GM23248 (cell line): ENCODE data around the gene MRPL23. TPM values are rescaled to one million over a fixed set of nuclear protein-coding genes. Genes with fewer than 3 reads are reported as not detected.

ENCODE experiments used
- DNase-seq: peaks from one replicate; pipeline ENCODE4 v3.0.0-alpha.2; 2015
- H2AFZ ChIP-seq: fragments of 200-600 bp; sonication (generic); 2 replicates; pipeline ENCODE4 v1.6.1; 2016; ENCODE audit warnings: antibody characterized with exemption
- H3F3A ChIP-seq: fragments of 200-600 bp; sonication (generic); 2 replicates; pipeline ENCODE4 v1.6.1; 2016; ENCODE audit warnings: mild to moderate bottlenecking, antibody characterized with exemption, mixed run types; ENCODE audit not compliant: insufficient read depth
- H3K27ac ChIP-seq: fragments of 200-600 bp; sonication (generic); 2 replicates; pipeline ENCODE4 v1.5.1; 2016; ENCODE audit warnings: mild to moderate bottlenecking
- H3K27me3 ChIP-seq: fragments of 200-600 bp; sonication (generic); replicated peaks from 2 replicates; pipeline ENCODE4 v1.6.1; 2016; ENCODE audit warnings: mild to moderate bottlenecking; ENCODE audit not compliant: insufficient read depth
- H3K36me3 ChIP-seq: fragments of 200-600 bp; sonication (generic); 2 replicates; pipeline ENCODE4 v1.6.1; 2016; ENCODE audit warnings: low read depth, mild to moderate bottlenecking
- H3K4me1 ChIP-seq: fragments of 200-600 bp; sonication (generic); 2 replicates; pipeline ENCODE4 v1.6.1; 2016; ENCODE audit warnings: mild to moderate bottlenecking; ENCODE audit not compliant: insufficient read depth
- H3K4me2 ChIP-seq: fragments of 200-600 bp; sonication (generic); one replicate; pipeline ENCODE4 v1.6.1; 2016; ENCODE audit warnings: mild to moderate bottlenecking; ENCODE audit not compliant: unreplicated experiment
- H3K4me3 ChIP-seq: fragments of 200-600 bp; sonication (generic); 2 replicates; pipeline ENCODE4 v1.5.1; 2016; ENCODE audit warnings: mild to moderate bottlenecking
- H3K79me2 ChIP-seq: fragments of 200-600 bp; sonication (generic); 2 replicates; pipeline ENCODE4 v1.6.1; 2016; ENCODE audit warnings: mild to moderate bottlenecking; ENCODE audit not compliant: insufficient read depth
- H3K9ac ChIP-seq: fragments of 200-600 bp; sonication (generic); 2 replicates; pipeline ENCODE4 v1.6.1; 2016; ENCODE audit warnings: mild to moderate bottlenecking
- H3K9me2 ChIP-seq: fragments of 200-600 bp; sonication (generic); 2 replicates; pipeline ENCODE4 v1.6.1; 2016; ENCODE audit warnings: mixed run types, mild to moderate bottlenecking, moderate library complexity; ENCODE audit not compliant: insufficient read depth
- H3K9me3 ChIP-seq: fragments of 200-600 bp; sonication (generic); one replicate; pipeline ENCODE4 v1.6.1; 2017; ENCODE audit warnings: low read depth
- H4K20me1 ChIP-seq: fragments of 200-600 bp; sonication (generic); 2 replicates; pipeline ENCODE4 v1.6.0; 2016; ENCODE audit not compliant: insufficient read depth
- EZH2 ChIP-seq: fragments of 200-600 bp; sonication (generic); IDR thresholded peaks from 2 replicates; pipeline ENCODE4 v1.6.1; 2018; ENCODE audit warnings: antibody characterized with exemption, mild to moderate bottlenecking; ENCODE audit not compliant: insufficient read depth, poor library complexity, severe bottlenecking
- EZH2phosphoT487 ChIP-seq: fragments of 200-600 bp; sonication (generic); IDR thresholded peaks from 2 replicates; pipeline ENCODE4 v1.6.1; 2018; ENCODE audit warnings: antibody characterized with exemption, moderate library complexity, mild to moderate bottlenecking, low read depth; ENCODE audit not compliant: insufficient read depth
- WGBS, 2 experiments: methylation state at CpG; one replicate each; pipeline ENCODE4 v1.1.6; 2015 to 2017; ENCODE audit warnings: low lambda C conversion rate in 2 of 2, low coverage in 1 of 2; ENCODE audit errors: missing lambda C conversion rate in 2 of 2; 5-methylcytosine and 5-hydroxymethylcytosine counted together
- in situ Hi-C: fragments of 300-500 bp; cut with MboI; formaldehyde crosslinking; loops from 2 replicates; pipeline ENCODE4 v1.15.0; 2020
- polyA plus RNA-seq: library from polyadenylated mRNA; unstranded; fragments of >200 nt; fragmentation: Nextera tagmentation; extraction: Ambion mirVana; gene quantifications from 2 replicates; pipeline ENCODE4 v1.2.1, GENCODE V29; 2016
- total RNA-seq: library from RNA; depleted of rRNA; stranded (reverse); fragments of >200 nt; shearing (Covaris generic); gene quantifications from 2 replicates; pipeline ENCODE4 v1.2.3, GENCODE V29; 2014

The MRPL23 gene
- total and polyA plus RNA-seq, 2 experiments from 2014 or later, result 40.5 to 47.7 TPM

DNA sequence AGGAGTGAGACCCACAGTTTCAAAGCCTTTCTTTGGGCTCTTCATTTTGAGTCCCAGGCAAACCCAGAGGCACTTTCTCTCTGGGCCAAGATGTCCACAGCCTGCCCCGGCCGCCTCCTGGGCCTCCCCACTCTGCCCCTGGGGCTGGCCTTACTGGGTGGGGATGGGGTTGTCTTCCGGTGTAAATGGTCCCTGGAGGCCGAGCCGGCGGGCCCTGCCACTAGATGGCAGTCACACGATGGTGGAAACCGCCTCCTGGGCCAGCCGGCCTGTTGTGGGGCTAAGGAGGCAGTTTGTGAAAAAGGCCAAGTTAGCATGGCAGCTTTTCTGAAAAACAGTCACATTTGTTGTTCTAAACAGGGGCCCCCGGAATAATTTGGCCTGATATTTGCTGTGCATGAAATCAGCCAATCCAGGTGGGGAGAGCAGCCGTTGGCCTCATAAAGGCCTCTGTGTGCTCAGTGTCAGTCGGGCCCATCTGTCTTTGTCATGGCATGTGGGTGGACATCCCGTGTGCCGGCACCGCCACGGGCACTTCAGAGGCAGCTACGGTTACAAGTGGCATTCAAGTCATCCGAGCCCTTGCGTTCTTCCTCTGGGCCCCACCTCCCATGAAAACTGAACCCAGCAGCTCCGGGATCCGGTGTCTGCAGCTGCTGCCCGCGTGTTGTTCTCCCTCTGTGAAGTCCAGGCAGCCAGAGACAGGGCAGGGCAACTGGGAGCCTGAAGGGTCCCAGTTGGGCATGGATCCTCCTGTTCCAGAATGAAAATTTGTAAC is 6.5 kb downstream of the MRPL23 start:
- no peak overlapping the region for H3K9ac ChIP-seq
- H3K79me2 ChIP-seq, result no peaks in the 10 kb centered on the region
- no peak overlapping the region for H3K27ac ChIP-seq
- H4K20me1 ChIP-seq, result no peaks in the 10 kb centered on the region
- no peaks in the 10 kb centered on the region for H3K9me2 ChIP-seq
- H3K9me3 ChIP-seq, result no peaks in the 10 kb centered on the region
- WGBS, 2 experiments, result 87 to 95% methylated on average over 3 to 4 of the region's 23 CpGs
- DNase-seq, result no peak
- no peak overlapping the region for H3K4me3 ChIP-seq
- H3K4me1 ChIP-seq, result no peaks in the 10 kb centered on the region
- in situ Hi-C loops, result no loop called here
- H3F3A ChIP-seq, result no peaks in the 10 kb centered on the region
- no peak for TF ChIP-seq EZH2
- no peak for TF ChIP-seq EZH2phosphoT487
- no peaks in the 10 kb centered on the region for H3K27me3 ChIP-seq
- no peaks in the 10 kb centered on the region for H3K36me3 ChIP-seq
- no peak overlapping the region for H3K4me2 ChIP-seq
- H2AFZ ChIP-seq, result no peak overlapping the region

DNA sequence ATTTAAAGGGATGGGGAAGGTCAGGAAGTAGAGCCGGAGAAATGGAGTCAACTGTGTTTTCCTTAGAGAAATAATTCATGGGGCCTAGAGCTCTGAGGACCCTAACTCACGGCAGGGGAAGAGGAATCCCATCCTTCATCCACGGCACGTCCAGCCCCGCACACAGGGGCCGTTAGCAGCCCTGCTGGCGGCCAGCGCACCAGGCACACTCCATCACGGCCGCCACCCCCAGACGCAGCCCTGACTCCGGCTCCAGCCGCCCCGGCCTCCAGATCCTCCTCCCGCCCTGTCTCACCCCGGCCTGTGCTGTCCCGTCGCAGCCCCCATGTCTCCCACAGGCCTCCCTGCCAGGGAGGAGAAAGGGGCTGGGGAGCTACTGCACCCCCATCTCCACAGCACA is 11.2 kb downstream of the MRPL23 start:
- Histone ChIP-seq H3K4me3 (no peak overlapping the region), H3F3A (no peaks in the 10 kb centered on the region), H3K36me3 (no peaks in the 10 kb centered on the region), H3K79me2 (no peaks in the 10 kb centered on the region), H3K27ac (no peak overlapping the region), H3K27me3 (no peaks in the 10 kb centered on the region), H3K9me3 (no peaks in the 10 kb centered on the region), H3K9ac (no peak overlapping the region), H3K9me2 (no peaks in the 10 kb centered on the region), H4K20me1 (no peaks in the 10 kb centered on the region), H3K4me2 (no peak overlapping the region), H3K4me1 (no peaks in the 10 kb centered on the region), H2AFZ (no peak overlapping the region)
- no peak for DNase-seq
- WGBS, 2 experiments, result no CpG with 5 or more reads among the region's 18 CpGs
- TF ChIP-seq EZH2phosphoT487 (no peak), EZH2 (no peak)
- in situ Hi-C loops, result no loop called here

DNA sequence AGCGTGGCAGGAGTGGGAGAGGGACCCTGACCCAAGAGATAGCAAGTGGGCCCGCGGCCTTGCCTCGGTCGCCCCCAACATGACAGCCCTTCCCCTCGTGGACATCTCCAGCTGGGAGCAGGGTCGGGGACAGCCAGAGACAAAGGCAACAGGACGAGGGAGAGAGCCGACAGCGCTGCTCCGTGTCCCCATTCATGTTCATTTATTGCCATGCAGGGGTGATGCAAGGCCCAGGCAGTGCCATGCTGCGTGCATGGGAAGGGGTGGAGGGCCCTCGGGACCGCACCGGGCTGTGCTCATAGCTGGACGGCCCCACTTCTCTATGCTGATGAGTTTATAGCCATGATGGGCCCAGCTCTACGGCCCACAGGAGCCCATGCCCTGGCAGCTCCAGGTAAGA is 12.7 kb downstream of the MRPL23 start:
- Histone ChIP-seq H3K79me2 (no peaks in the 10 kb centered on the region), H3K9ac (no peak overlapping the region), H3K4me2 (no peak overlapping the region), H4K20me1 (no peaks in the 10 kb centered on the region), H3K4me3 (no peak overlapping the region), H3K9me3 (no peaks in the 10 kb centered on the region), H3K4me1 (no peaks in the 10 kb centered on the region), H3K27ac (no peak overlapping the region), H2AFZ (no peak overlapping the region), H3K27me3 (no peaks in the 10 kb centered on the region), H3K36me3 (no peaks in the 10 kb centered on the region), H3F3A (no peaks in the 10 kb centered on the region), H3K9me2 (no peaks in the 10 kb centered on the region)
- in situ Hi-C loops, result no loop called here
- no peak for TF ChIP-seq EZH2phosphoT487
- no peak for TF ChIP-seq EZH2
- no CpG with 5 or more reads among the region's 17 CpGs for WGBS, 2 experiments
- DNase-seq, result no peak

DNA sequence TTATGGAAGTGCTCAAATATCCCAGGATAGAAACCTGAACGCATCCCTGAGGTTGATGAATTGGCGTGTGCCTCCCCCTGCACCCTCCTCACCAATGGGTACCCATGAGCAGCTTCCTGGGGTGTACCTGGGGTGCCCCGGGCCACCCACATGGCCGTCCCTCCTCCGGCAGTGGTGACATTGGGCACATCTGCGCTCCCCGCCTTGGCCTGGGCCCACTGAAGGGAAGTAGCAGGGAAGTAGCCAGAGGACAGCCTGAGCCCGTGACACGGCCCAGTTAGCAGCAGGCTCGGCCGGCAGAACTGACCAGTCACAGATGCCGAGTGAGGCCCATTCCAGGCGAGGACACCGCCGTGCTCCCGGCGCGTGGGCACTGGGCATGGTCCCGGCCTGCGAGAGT is 16.7 kb downstream of the MRPL23 start:
- Histone ChIP-seq H3F3A (no peaks in the 10 kb centered on the region), H3K4me2 (no peak overlapping the region), H3K36me3 (no peaks in the 10 kb centered on the region), H3K4me3 (no peak overlapping the region), H3K9me2 (no peaks in the 10 kb centered on the region), H3K9ac (no peak overlapping the region), H3K79me2 (no peaks in the 10 kb centered on the region), H2AFZ (no peak overlapping the region), H4K20me1 (no peaks in the 10 kb centered on the region), H3K27ac (no peak overlapping the region), H3K9me3 (no peaks in the 10 kb centered on the region), H3K27me3 (no peaks in the 10 kb centered on the region), H3K4me1 (no peaks in the 10 kb centered on the region)
- in situ Hi-C loops, result no loop called here
- WGBS, 2 experiments, result no CpG with 5 or more reads among the region's 20 CpGs
- TF ChIP-seq EZH2 (no peak), EZH2phosphoT487 (no peak)
- DNase-seq, result no peak
